Prostate gland (tissue), 2 donors: Measurements from ENCODE around the gene GOLGA1.

Experiments used
- POLR2A ChIP-seq: fragments of 450-650 bp; IDR thresholded peaks from one replicate; pipeline ENCODE4 v1.6.1; 2016; ENCODE audit warnings: antibody characterized with exemption, mild to moderate bottlenecking
- TF ChIP-seq, protein P1 (sequence below), 4 experiments: fragments of 200-600 bp in 2 of 4; fragments of 450-650 bp in 2 of 4; sonication (generic) in 2 of 4; IDR thresholded peaks; 1 replicate in 3 of 4; 2 replicates in 1 of 4; pipeline ENCODE4 v1.5.1; 2016 to 2019; ENCODE audit warnings: antibody characterized with exemption in 4 of 4, mild to moderate bottlenecking in 2 of 4, moderate library complexity in 2 of 4

DNA sequence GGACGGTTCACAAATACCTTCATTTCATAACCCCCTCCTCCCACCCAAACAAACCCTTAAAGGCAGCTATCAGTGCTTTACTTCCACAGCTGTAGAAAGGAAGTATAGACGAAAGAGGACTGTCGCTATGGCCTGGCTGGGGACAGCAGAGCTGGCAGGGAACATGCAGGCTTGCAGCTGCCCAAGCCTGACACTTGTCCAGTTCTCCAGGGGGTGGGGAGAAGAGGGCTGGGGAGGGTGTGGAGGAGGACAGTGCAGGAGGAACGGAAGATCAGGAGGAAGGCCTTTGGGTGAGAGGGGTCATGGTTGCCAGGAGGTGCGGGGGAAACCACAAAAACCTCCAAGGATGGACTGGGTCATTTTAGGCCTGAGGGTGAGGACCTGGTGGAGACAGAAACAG, 53.1 kb downstream of the GOLGA1 start:
- TF ChIP-seq POLR2A, result no peak
- TF ChIP-seq, protein P1, sequence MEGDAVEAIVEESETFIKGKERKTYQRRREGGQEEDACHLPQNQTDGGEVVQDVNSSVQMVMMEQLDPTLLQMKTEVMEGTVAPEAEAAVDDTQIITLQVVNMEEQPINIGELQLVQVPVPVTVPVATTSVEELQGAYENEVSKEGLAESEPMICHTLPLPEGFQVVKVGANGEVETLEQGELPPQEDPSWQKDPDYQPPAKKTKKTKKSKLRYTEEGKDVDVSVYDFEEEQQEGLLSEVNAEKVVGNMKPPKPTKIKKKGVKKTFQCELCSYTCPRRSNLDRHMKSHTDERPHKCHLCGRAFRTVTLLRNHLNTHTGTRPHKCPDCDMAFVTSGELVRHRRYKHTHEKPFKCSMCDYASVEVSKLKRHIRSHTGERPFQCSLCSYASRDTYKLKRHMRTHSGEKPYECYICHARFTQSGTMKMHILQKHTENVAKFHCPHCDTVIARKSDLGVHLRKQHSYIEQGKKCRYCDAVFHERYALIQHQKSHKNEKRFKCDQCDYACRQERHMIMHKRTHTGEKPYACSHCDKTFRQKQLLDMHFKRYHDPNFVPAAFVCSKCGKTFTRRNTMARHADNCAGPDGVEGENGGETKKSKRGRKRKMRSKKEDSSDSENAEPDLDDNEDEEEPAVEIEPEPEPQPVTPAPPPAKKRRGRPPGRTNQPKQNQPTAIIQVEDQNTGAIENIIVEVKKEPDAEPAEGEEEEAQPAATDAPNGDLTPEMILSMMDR (IDR thresholded peaks at IDR 0.05), result no peak
